ENCODE measurements around the gene POLR3G. TPM values are rescaled to one million over a fixed set of nuclear protein-coding genes. Genes with fewer than 3 reads are reported as not detected.

The POLR3G gene
- polyA plus RNA-seq (2012; ENCODE audit: insufficient read depth, insufficient read length) = 42.3 TPM

- peak; percentile 88 for DNase-seq (ENCODE audit: low read depth, low spot score)
- peak within 1 kb of the TSS; percentile 92 for H3K4me3 ChIP-seq (ENCODE audit: low read length)
Measured at GRCh38 chr5:90474235-90475107, at the start of gene POLR3G, which contains the start of gene MBLAC2. TSS of gene POLR3G (plus strand) at chr5:90474864. CDS start at chr5:90485568, 10,704 bp downstream. TSS of gene MBLAC2 (minus strand) at chr5:90474771. CDS start at chr5:90474292, 479 bp downstream.

GRCh38 chr5:90434116-90434714 lies 40.4 kb upstream of the POLR3G start:
- no peak overlapping the region for H3K4me3 ChIP-seq (ENCODE audit: low read length)
- peak; percentile 33 for DNase-seq (ENCODE audit: low read depth, low spot score)

GRCh38 chr5:90437663-90438062 lies 37.0 kb upstream of the POLR3G start:
- no peak overlapping the region for H3K4me3 ChIP-seq (ENCODE audit: low read length)
- no peak for DNase-seq (ENCODE audit: low read depth, low spot score)

- no peak overlapping the region for H3K4me3 ChIP-seq (ENCODE audit: low read length)
- DNase-seq (ENCODE audit: low read depth, low spot score) = no peak
Measured at GRCh38 chr5:90438100-90438499, 36.6 kb upstream of the POLR3G start.

GRCh38 chr5:90440644-90441043 lies 34.0 kb upstream of the POLR3G start:
- no peak for DNase-seq (ENCODE audit: low read depth, low spot score)
- H3K4me3 ChIP-seq (ENCODE audit: low read length) = no peak overlapping the region

- DNase-seq (ENCODE audit: low read depth, low spot score) = no peak
Measured at GRCh38 chr5:90446961-90447360, 27.7 kb upstream of the POLR3G start.

GRCh38 chr5:90461288-90461687 lies 13.4 kb upstream of the POLR3G start:
- no peak overlapping the region for H3K4me3 ChIP-seq (ENCODE audit: low read length)
- DNase-seq (ENCODE audit: low read depth, low spot score) = no peak

More at GRCh38 chr5:90446961-90447360, 27.7 kb upstream of the POLR3G start:
- no peak overlapping the region for H3K4me3 ChIP-seq (ENCODE audit: low read length)

- H3K4me3 ChIP-seq (ENCODE audit: low read length) = peak overlapping the region; percentile 92
- DNase-seq (ENCODE audit: low read depth, low spot score) = no peak
Measured at GRCh38 chr5:90472783-90473395, 1.8 kb upstream of the POLR3G start.

- DNase-seq (ENCODE audit: low read depth, low spot score) = peak; percentile 15
- H3K4me3 ChIP-seq (ENCODE audit: low read length) = peak overlapping the region; percentile 92
Measured at GRCh38 chr5:90473396-90474234, 1.0 kb upstream of the POLR3G start.

- peak overlapping the region; percentile 92 for H3K4me3 ChIP-seq (ENCODE audit: low read length)
- DNase-seq (ENCODE audit: low read depth, low spot score) = no peak
Measured at GRCh38 chr5:90475436-90475980, 844 bp downstream of the POLR3G start.

- no peak overlapping the region for H3K4me3 ChIP-seq (ENCODE audit: low read length)
- peak; percentile 16 for DNase-seq (ENCODE audit: low read depth, low spot score)
Measured at GRCh38 chr5:90476391-90476790, 1.7 kb downstream of the POLR3G start.

GRCh38 chr5:90477073-90477472 lies 2.4 kb downstream of the POLR3G start:
- DNase-seq (ENCODE audit: low read depth, low spot score) = peak; percentile 18
- H3K4me3 ChIP-seq (ENCODE audit: low read length) = no peak overlapping the region

- H3K4me3 ChIP-seq (ENCODE audit: low read length) = no peak overlapping the region
- no peak for DNase-seq (ENCODE audit: low read depth, low spot score)
Measured at GRCh38 chr5:90477621-90478215, 3.1 kb downstream of the POLR3G start.

- DNase-seq (ENCODE audit: low read depth, low spot score) = no peak
- no peak overlapping the region for H3K4me3 ChIP-seq (ENCODE audit: low read length)
Measured at GRCh38 chr5:90479611-90480385, 5.1 kb downstream of the POLR3G start.

GRCh38 chr5:90480699-90481098 lies 6.0 kb downstream of the POLR3G start:
- H3K4me3 ChIP-seq (ENCODE audit: low read length) = no peak overlapping the region
- DNase-seq (ENCODE audit: low read depth, low spot score) = no peak

- DNase-seq (ENCODE audit: low read depth, low spot score) = no peak
Measured at GRCh38 chr5:90483206-90483605, 8.5 kb downstream of the POLR3G start.

GRCh38 chr5:90484540-90484939 lies 9.9 kb downstream of the POLR3G start:
- no peak for DNase-seq (ENCODE audit: low read depth, low spot score)
- H3K4me3 ChIP-seq (ENCODE audit: low read length) = no peak overlapping the region

More at GRCh38 chr5:90483206-90483605, 8.5 kb downstream of the POLR3G start:
- H3K4me3 ChIP-seq (ENCODE audit: low read length) = no peak overlapping the region

GRCh38 chr5:90488791-90489190 lies 14.1 kb downstream of the POLR3G start:
- DNase-seq (ENCODE audit: low read depth, low spot score) = no peak
- no peak overlapping the region for H3K4me3 ChIP-seq (ENCODE audit: low read length)

All from Jurkat, Clone E6-1 (cell line).